ENCODE data around the gene SMIM11.
"Not testable (repeated sequence)": the region's sequence is repeated elsewhere in the genome, so short reads cannot be mapped to it uniquely, and the experiment has no call there.

SMIM11 gene

GRCh38 chr21:34427339-34427738 lies 52.0 kb downstream of the SMIM11 start:
- DNase-seq: not testable (repeated sequence)

- not testable (repeated sequence) for DNase-seq
Measured at GRCh38 chr21:34428441-34428840, 53.1 kb downstream of the SMIM11 start.

- DNase-seq: not testable (repeated sequence)
Measured at GRCh38 chr21:34429710-34430109, 54.4 kb downstream of the SMIM11 start.
